Measurements from ENCODE around the gene MOB3A.
A peak's percentile ranks its signal among the peaks of the same experiment; 100 is the strongest.

The MOB3A gene

GRCh38 chr19:2070986-2071673, 25.0 kb downstream of the MOB3A start:
- H3K36me3 ChIP-seq (ENCODE audit: insufficient read depth, low read length) = peaks cover 29% of the 10 kb centered on the region
- no peak overlapping the region for H3K27ac ChIP-seq (ENCODE audit: low read depth, low read length)
- no peaks in the 10 kb centered on the region for H3K9me3 ChIP-seq (ENCODE audit: low read length)
- no peak overlapping the region for H3K9ac ChIP-seq (ENCODE audit: low read length)
- H3K4me1 ChIP-seq (ENCODE audit: insufficient read depth, low read length) = peaks cover 7% of the 10 kb centered on the region
- H3K4me3 ChIP-seq (ENCODE audit: low read depth in 1 of 2, low read length in 2 of 2) = no peak overlapping the region
- H3K27me3 ChIP-seq (ENCODE audit: control insufficient read depth in 1 of 2, insufficient read depth in 2 of 2, low read length in 2 of 2) = no peaks in the 10 kb centered on the region

DNA sequence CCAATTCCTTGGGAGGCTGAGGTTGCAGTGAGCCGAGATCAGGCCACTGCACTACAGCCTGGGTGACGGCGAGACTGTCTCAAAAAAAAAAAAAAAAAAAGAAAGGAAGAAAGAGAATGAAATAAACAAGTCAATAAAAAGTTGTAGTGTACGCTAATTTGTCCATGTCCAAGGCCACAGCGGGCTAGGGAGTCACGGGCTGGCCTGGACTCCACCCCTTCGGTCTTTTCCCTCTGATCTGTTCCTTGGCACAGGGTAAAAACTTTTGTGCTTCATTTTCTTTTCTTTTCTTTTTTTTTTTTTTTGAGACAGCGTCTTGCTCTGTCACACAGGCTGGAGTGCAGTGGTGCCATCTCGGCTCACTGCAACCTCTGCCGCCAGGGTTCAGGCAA, 25.7 kb downstream of the MOB3A start:
- Histone ChIP-seq H3K36me3 (ENCODE audit: insufficient read depth, low read length) (peaks cover 23% of the 10 kb centered on the region), H3K27me3 (ENCODE audit: control insufficient read depth in 1 of 2, insufficient read depth in 2 of 2, low read length in 2 of 2) (no peaks in the 10 kb centered on the region), H3K27ac (ENCODE audit: low read depth, low read length) (no peak overlapping the region), H3K9me3 (ENCODE audit: low read length) (no peaks in the 10 kb centered on the region), H3K4me1 (ENCODE audit: insufficient read depth, low read length) (peaks cover 7% of the 10 kb centered on the region), H3K4me3 (ENCODE audit: low read depth in 1 of 2, low read length in 2 of 2) (no peak overlapping the region), H3K9ac (ENCODE audit: low read length) (no peak overlapping the region)

DNA sequence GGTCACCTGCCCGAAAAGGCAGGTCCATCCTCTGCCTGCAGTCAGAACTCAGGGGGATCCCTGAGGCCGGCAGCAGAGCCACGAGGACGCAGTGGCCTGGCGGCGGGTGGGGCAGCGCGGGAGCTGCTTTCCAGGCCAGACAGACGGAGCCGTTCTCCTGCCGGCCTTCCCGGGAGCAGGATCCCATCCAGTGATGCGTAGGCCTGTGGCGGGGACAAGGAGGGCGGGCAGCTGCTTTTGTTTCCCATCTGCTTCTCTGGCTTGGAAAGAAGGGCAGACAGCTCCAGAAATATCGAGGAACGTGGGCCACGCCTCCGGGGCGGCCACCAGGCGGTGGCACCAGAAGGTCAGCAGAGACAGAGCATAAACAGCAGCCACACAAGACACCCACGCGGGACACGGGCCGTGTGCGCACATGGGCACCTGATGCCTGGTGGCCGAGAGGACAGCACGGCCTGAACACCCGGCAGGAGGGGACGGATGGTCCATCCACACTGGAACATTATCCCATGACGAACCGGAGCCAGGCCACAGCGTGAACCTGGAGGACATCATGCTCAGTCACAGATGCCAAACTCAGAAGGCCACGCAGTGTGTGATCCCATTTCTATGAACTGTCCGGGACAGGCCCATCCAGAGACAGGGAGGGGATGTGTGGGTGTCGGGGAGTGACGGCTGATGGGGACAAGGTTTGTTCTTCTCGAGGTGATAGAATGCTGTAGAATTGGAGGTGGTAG, 31.2 kb downstream of the MOB3A start:
- H3K4me1 ChIP-seq (ENCODE audit: insufficient read depth, low read length) = peaks cover 24% of the 10 kb centered on the region
- peak overlapping the region; percentile 65 for H3K27ac ChIP-seq (ENCODE audit: low read depth, low read length)
- H3K36me3 ChIP-seq (ENCODE audit: insufficient read depth, low read length) = no peaks in the 10 kb centered on the region
- H3K9ac ChIP-seq (ENCODE audit: low read length) = no peak overlapping the region
- H3K9me3 ChIP-seq (ENCODE audit: low read length) = no peaks in the 10 kb centered on the region
- H3K27me3 ChIP-seq (ENCODE audit: control insufficient read depth in 1 of 2, insufficient read depth in 2 of 2, low read length in 2 of 2) = no peaks in the 10 kb centered on the region
- no peak overlapping the region for H3K4me3 ChIP-seq (ENCODE audit: low read depth in 1 of 2, low read length in 2 of 2)

- no peak overlapping the region for H3K9ac ChIP-seq (ENCODE audit: low read length)
- no peak overlapping the region for H3K4me3 ChIP-seq (ENCODE audit: low read depth in 1 of 2, low read length in 2 of 2)
- H3K27ac ChIP-seq (ENCODE audit: low read depth, low read length) = peak overlapping the region; percentile 65
- no peaks in the 10 kb centered on the region for H3K36me3 ChIP-seq (ENCODE audit: insufficient read depth, low read length)
- peaks cover 24% of the 10 kb centered on the region for H3K4me1 ChIP-seq (ENCODE audit: insufficient read depth, low read length)
- H3K9me3 ChIP-seq (ENCODE audit: low read length) = no peaks in the 10 kb centered on the region
- H3K27me3 ChIP-seq (ENCODE audit: control insufficient read depth in 1 of 2, insufficient read depth in 2 of 2, low read length in 2 of 2) = no peaks in the 10 kb centered on the region
These were observed 31.7 kb downstream of the MOB3A start for GRCh38 chr19:2064395-2064787.

DNA sequence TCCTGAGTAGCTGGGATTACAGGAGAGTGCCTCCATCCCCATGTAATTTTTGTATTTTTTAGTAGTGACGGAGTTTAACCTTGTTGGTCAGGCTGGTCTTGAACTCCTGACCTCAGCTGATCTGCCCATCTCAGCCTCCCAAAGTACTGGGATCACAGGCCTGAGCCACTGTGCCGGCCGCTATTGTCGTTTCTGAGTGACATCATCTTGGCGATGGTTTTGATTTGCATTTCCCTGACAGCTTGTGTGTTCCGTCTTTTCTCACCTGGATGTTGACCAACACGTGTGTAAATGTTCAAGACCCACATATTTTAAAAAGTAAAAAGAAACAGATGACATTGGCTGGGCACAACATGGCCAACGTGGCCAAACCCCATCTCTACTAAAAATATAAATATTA, 32.3 kb downstream of the MOB3A start:
- H3K4me1 ChIP-seq (ENCODE audit: insufficient read depth, low read length) = peaks cover 29% of the 10 kb centered on the region
- no peak overlapping the region for H3K27ac ChIP-seq (ENCODE audit: low read depth, low read length)

DNA sequence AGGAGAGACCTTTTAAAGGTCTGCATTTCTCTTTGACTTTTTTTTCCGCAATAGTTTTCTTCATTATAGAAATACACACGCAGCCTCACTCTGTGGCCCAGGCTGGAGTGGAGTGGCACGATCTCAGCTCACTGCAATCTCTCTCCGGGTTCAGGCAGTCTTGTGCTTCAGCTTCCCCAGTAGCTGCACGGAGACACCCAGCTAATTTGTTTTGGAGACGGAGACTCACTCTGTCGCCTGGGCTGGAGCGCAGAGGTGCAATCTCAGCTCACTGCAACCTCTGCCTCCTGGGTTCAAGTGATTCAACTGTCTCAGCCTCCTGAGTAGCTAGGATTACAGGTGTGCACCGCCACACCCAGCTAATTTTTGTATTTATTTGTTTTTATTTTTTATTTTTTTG, 33.4 kb downstream of the MOB3A start:
- Histone ChIP-seq H3K27me3 (ENCODE audit: control insufficient read depth in 1 of 2, insufficient read depth in 2 of 2, low read length in 2 of 2) (no peaks in the 10 kb centered on the region), H3K36me3 (ENCODE audit: insufficient read depth, low read length) (no peaks in the 10 kb centered on the region), H3K4me1 (ENCODE audit: insufficient read depth, low read length) (peaks cover 29% of the 10 kb centered on the region), H3K27ac (ENCODE audit: low read depth, low read length) (no peak overlapping the region), H3K9ac (ENCODE audit: low read length) (peak overlapping the region; percentile 64), H3K4me3 (ENCODE audit: low read depth in 1 of 2, low read length in 2 of 2) (no peak overlapping the region), H3K9me3 (ENCODE audit: low read length) (no peaks in the 10 kb centered on the region)

More for the DNA sequence above, 32.3 kb downstream of the MOB3A start:
- H3K36me3 ChIP-seq (ENCODE audit: insufficient read depth, low read length) = no peaks in the 10 kb centered on the region
- no peak overlapping the region for H3K9ac ChIP-seq (ENCODE audit: low read length)
- no peaks in the 10 kb centered on the region for H3K27me3 ChIP-seq (ENCODE audit: control insufficient read depth in 1 of 2, insufficient read depth in 2 of 2, low read length in 2 of 2)
- H3K4me3 ChIP-seq (ENCODE audit: low read depth in 1 of 2, low read length in 2 of 2) = no peak overlapping the region
- H3K9me3 ChIP-seq (ENCODE audit: low read length) = no peaks in the 10 kb centered on the region

GRCh38 chr19:2062389-2062729, 33.8 kb downstream of the MOB3A start:
- Histone ChIP-seq H3K4me1 (ENCODE audit: insufficient read depth, low read length) (peaks cover 29% of the 10 kb centered on the region), H3K4me3 (ENCODE audit: low read depth in 1 of 2, low read length in 2 of 2) (peak overlapping the region; percentile 77 to 84), H3K27ac (ENCODE audit: low read depth, low read length) (no peak overlapping the region), H3K27me3 (ENCODE audit: control insufficient read depth in 1 of 2, insufficient read depth in 2 of 2, low read length in 2 of 2) (no peaks in the 10 kb centered on the region), H3K36me3 (ENCODE audit: insufficient read depth, low read length) (no peaks in the 10 kb centered on the region), H3K9ac (ENCODE audit: low read length) (peak overlapping the region; percentile 64), H3K9me3 (ENCODE audit: low read length) (no peaks in the 10 kb centered on the region)

- peak overlapping the region; percentile 100 for H3K27ac ChIP-seq (ENCODE audit: low read depth, low read length)
- peaks cover 29% of the 10 kb centered on the region for H3K4me1 ChIP-seq (ENCODE audit: insufficient read depth, low read length)
- peak overlapping the region; percentile 77 to 84 for H3K4me3 ChIP-seq (ENCODE audit: low read depth in 1 of 2, low read length in 2 of 2)
- H3K9ac ChIP-seq (ENCODE audit: low read length) = peak overlapping the region; percentile 64
- H3K36me3 ChIP-seq (ENCODE audit: insufficient read depth, low read length) = no peaks in the 10 kb centered on the region
- H3K27me3 ChIP-seq (ENCODE audit: control insufficient read depth in 1 of 2, insufficient read depth in 2 of 2, low read length in 2 of 2) = no peaks in the 10 kb centered on the region
- H3K9me3 ChIP-seq (ENCODE audit: low read length) = no peaks in the 10 kb centered on the region
These were observed 34.4 kb downstream of the MOB3A start for GRCh38 chr19:2061495-2062388.

DNA sequence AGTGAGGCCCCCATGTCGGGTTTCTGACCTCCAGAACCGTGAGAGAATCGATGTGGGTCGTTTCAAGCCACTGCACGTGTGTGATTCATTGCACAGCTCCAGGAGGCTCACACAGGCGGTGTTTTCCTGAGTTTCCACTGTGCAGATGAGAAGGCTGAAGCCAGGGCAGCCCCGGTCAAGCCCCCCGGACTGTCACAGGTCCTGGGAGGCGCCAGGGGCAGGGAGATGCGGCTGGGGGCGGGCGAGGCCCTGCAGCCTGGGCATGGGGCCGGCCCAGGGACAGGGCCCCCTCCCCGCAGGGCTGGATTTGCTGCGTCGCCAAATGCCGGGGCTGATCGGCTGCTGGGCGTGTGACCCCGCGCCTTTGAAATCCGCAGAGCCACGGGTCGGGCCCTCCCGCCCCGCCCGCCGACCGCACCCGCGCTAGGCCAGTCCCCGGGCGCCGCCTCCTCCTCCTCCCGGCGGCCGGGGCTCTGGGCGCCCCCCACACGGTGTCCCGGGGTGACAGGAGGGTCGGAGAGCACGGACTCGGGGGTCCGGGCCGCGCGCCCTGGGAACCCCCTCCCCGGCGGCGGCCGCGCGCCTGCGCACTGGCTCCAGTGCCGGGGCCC, 35.1 kb downstream of the MOB3A start:
- Histone ChIP-seq H3K27ac (ENCODE audit: low read depth, low read length) (peak overlapping the region; percentile 100), H3K9ac (ENCODE audit: low read length) (peak overlapping the region; percentile 76), H3K4me1 (ENCODE audit: insufficient read depth, low read length) (peaks cover 32% of the 10 kb centered on the region), H3K36me3 (ENCODE audit: insufficient read depth, low read length) (no peaks in the 10 kb centered on the region), H3K9me3 (ENCODE audit: low read length) (no peaks in the 10 kb centered on the region), H3K27me3 (ENCODE audit: control insufficient read depth in 1 of 2, insufficient read depth in 2 of 2, low read length in 2 of 2) (no peaks in the 10 kb centered on the region), H3K4me3 (ENCODE audit: low read depth in 1 of 2, low read length in 2 of 2) (peak overlapping the region; percentile 40 to 78)

DNA sequence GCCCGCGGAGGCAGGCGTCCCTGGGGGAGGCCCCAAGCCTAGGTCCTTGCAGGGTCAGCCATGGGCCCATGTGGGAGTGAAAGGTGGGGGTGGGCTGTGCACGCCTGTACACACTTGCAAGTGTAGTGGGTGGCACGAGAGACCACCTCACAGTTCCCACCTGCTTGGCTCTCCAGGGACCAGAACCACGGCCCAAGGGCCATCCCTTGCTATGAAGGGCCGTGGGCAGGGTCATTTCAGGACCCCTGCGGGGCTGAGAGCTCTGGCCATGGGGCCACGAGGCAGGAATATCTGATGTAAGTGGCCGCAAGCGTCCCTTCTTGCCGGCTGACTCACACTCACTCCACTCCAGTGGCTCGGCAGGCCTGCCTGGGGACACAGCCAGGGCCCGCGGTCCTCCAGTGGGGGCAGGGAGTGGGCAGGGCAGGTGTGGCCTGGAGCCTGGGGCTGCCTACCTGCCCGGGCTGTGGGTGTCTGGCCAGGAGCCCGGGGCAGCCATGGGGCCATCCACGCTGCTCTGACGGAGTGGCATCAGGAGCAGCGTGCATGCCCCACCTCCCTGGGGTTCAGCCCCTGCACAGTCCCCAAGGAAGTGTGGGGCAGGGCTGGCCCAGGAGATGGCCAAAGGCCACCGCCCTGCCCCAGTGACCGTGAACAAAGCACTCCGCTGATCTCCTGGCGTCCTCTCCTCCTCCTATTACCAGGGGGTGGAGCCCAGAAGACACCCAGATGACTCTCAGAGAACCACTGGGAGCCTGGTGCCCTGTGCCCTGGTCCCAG, 36.5 kb downstream of the MOB3A start:
- no peaks in the 10 kb centered on the region for H3K27me3 ChIP-seq (ENCODE audit: control insufficient read depth in 1 of 2, insufficient read depth in 2 of 2, low read length in 2 of 2)
- H3K4me3 ChIP-seq (ENCODE audit: low read depth in 1 of 2, low read length in 2 of 2) = peak overlapping the region in 1 of 2 donors; percentile 78
- peaks cover 39% of the 10 kb centered on the region for H3K4me1 ChIP-seq (ENCODE audit: insufficient read depth, low read length)
- no peaks in the 10 kb centered on the region for H3K36me3 ChIP-seq (ENCODE audit: insufficient read depth, low read length)
- H3K9me3 ChIP-seq (ENCODE audit: low read length) = no peaks in the 10 kb centered on the region
- peak overlapping the region; percentile 76 for H3K9ac ChIP-seq (ENCODE audit: low read length)
- H3K27ac ChIP-seq (ENCODE audit: low read depth, low read length) = peak overlapping the region; percentile 100
